Fibroblast of the conjunctiva (primary cell): Measurements from ENCODE around the gene USF2.

Source experiments
- DNase-seq: peaks from one replicate; pipeline ENCODE4 v3.0.0-alpha.2; 2010; ENCODE audit warnings: low read depth

USF2 gene

GRCh38 chr19:35265126-35265899 is 3.4 kb upstream of the USF2 start:
- no peak for DNase-seq

GRCh38 chr19:35265900-35266519 is 2.8 kb upstream of the USF2 start:
- DNase-seq = no peak

GRCh38 chr19:35266520-35267352 is 2.0 kb upstream of the USF2 start:
- no peak for DNase-seq

GRCh38 chr19:35267353-35267817 is 1.4 kb upstream of the USF2 start:
- no peak for DNase-seq

GRCh38 chr19:35267818-35268535 is 785 bp upstream of the USF2 start:
- DNase-seq = peak; percentile 30

GRCh38 chr19:35269438-35270117 is 816 bp downstream of the USF2 start:
- peak; percentile 60 for DNase-seq

- no peak for DNase-seq
These were observed 1.6 kb downstream of the USF2 start for GRCh38 chr19:35270381-35270811.

GRCh38 chr19:35271546-35271945 is 2.8 kb downstream of the USF2 start:
- no peak for DNase-seq

GRCh38 chr19:35272122-35272719 is 3.5 kb downstream of the USF2 start:
- DNase-seq = no peak

- no peak for DNase-seq
These were observed 4.3 kb downstream of the USF2 start for GRCh38 chr19:35272954-35273649.

- no peak for DNase-seq
These were observed 5.0 kb downstream of the USF2 start for GRCh38 chr19:35273686-35274259.

GRCh38 chr19:35274323-35274722 is 5.6 kb downstream of the USF2 start:
- no peak for DNase-seq

- DNase-seq = no peak
These were observed 8.0 kb downstream of the USF2 start for GRCh38 chr19:35276706-35277281.

- no peak for DNase-seq
These were observed 10.0 kb downstream of the USF2 start for GRCh38 chr19:35278578-35279284.

- no peak for DNase-seq
These were observed 10.6 kb downstream of the USF2 start for GRCh38 chr19:35279374-35279773.

GRCh38 chr19:35279985-35280821 is 11.4 kb downstream of the USF2 start:
- DNase-seq = no peak

GRCh38 chr19:35281303-35281702 is 12.5 kb downstream of the USF2 start:
- DNase-seq = no peak
